HCT116 (cell line): ENCODE data around the gene RBM4B. TPM values are rescaled to one million over a fixed set of nuclear protein-coding genes. Genes with fewer than 3 reads are reported as not detected.

Experiments
- ATAC-seq: fragments of 200-7000 bp; cut with Tn5 transposase; 2 replicates; pipeline ENCODE4 v1.9.1; 2020; ENCODE audit warnings: mild to moderate bottlenecking, moderate library complexity
- BruUV-seq: library from RNA; stranded (reverse); fragments of 400-500 nt; replicated peaks from 2 replicates; lab custom pipeline; 2021; lab: Mats Ljungman, UMichigan
- CTCF ChIA-PET: fragments of 300-600 bp; sonication (Branson Sonifier 250); formaldehyde crosslinking; loops from one replicate; lab custom pipeline; 2021; ENCODE audit warnings: antibody characterized with exemption; lab: Charles Lee
- POLR2A ChIA-PET: fragments of 300-600, 350-600 bp; sonication (Branson Sonifier 250); formaldehyde crosslinking; loops from one replicate; lab custom pipeline; 2021; ENCODE audit warnings: antibody characterized with exemption; lab: Charles Lee
- RAD21 ChIA-PET, 2 experiments: fragments of 300-600 bp; sonication (Branson Sonifier 250); formaldehyde crosslinking; loops; one replicate each; lab custom pipeline; 2023; ENCODE audit warnings: low total read pairs in 2 of 2; ENCODE audit not compliant: uncharacterized antibody in 2 of 2, unreplicated experiment in 2 of 2, low non-redundant PET in 1 of 2; lab: Charles Lee
- DNase-seq: peaks from one replicate; pipeline ENCODE4 v3.0.0-alpha.2; 2010; ENCODE audit warnings: low read depth, low spot score
- H2AFZ ChIP-seq: fragments of 200-600 bp; shearing (Covaris generic), sonication (generic); 2 replicates; pipeline ENCODE4 v1.6.1; 2017; ENCODE audit warnings: low read depth, mixed run types, mixed read lengths, antibody characterized with exemption, low read length; ENCODE audit not compliant: poor library complexity, severe bottlenecking
- H3K27ac ChIP-seq: 2 replicates; pipeline ENCODE4 v1.5.1; 2012; ENCODE audit warnings: low read depth, low read length
- H3K27me3 ChIP-seq: fragments of 200-600 bp; sonication (generic); 2 replicates; pipeline ENCODE4 v1.6.1; 2016; ENCODE audit warnings: mixed run types, low read length, mixed read lengths; ENCODE audit not compliant: insufficient read depth
- H3K36me3 ChIP-seq, 2 experiments: fragments of 200-500 bp in 1 of 2; fragments of 200-600 bp in 1 of 2; sonication (Bioruptor generic) in 1 of 2; sonication (generic) in 1 of 2; 2 replicates each; pipeline versions ENCODE4 v1.5.1 to v1.6.1; 2014 to 2016; ENCODE audit warnings: low read length in 2 of 2, inconsistent platforms in 1 of 2, mixed read lengths in 1 of 2, mixed run types in 1 of 2; ENCODE audit not compliant: insufficient read depth in 2 of 2, control insufficient read depth in 1 of 2
- H3K4me1 ChIP-seq, 2 experiments: fragments of 200-600 bp in 1 of 2; sonication (generic) in 1 of 2; 2 replicates each; pipeline versions ENCODE4 v1.5.1 to v1.6.1; 2012 to 2017; ENCODE audit warnings: low read length in 2 of 2, inconsistent platforms in 1 of 2, mild to moderate bottlenecking in 1 of 2, mixed read lengths in 1 of 2, mixed run types in 1 of 2, moderate library complexity in 1 of 2; ENCODE audit not compliant: insufficient read depth in 2 of 2, control insufficient read depth in 1 of 2
- H3K4me2 ChIP-seq: fragments of 200-600 bp; sonication (generic); 2 replicates; pipeline ENCODE4 v1.6.1; 2017; ENCODE audit warnings: mixed run types, low read length, mixed read lengths
- H3K4me3 ChIP-seq, 2 experiments: fragments of 200-600 bp in 1 of 2; sonication (generic) in 1 of 2; replicated peaks in 1 of 2; 2 replicates each; pipeline ENCODE4 v1.5.1; 2011 to 2016; ENCODE audit warnings: low read length in 2 of 2, control low read depth in 1 of 2, low read depth in 1 of 2, mild to moderate bottlenecking in 1 of 2, mixed read lengths in 1 of 2, mixed run types in 1 of 2
- H3K79me2 ChIP-seq: fragments of 200-600 bp; sonication (generic); 2 replicates; pipeline ENCODE4 v1.6.1; 2017; ENCODE audit warnings: mild to moderate bottlenecking, mixed run types, low read length, moderate library complexity, mixed read lengths; ENCODE audit not compliant: insufficient read depth
- H3K9ac ChIP-seq: fragments of 200-600 bp; sonication (generic); 2 replicates; pipeline ENCODE4 v1.6.1; 2016; ENCODE audit warnings: low read length, mixed read lengths
- H3K9me2 ChIP-seq: fragments of 200-600 bp; sonication (generic), shearing (Covaris generic); 2 replicates; pipeline ENCODE4 v1.6.1; 2017; ENCODE audit warnings: mixed run types, mild to moderate bottlenecking, moderate library complexity; ENCODE audit not compliant: insufficient read depth
- H3K9me3 ChIP-seq, 2 experiments: fragments of 200-500 bp in 1 of 2; fragments of 200-600 bp in 1 of 2; sonication (Bioruptor generic) in 1 of 2; sonication (generic) in 1 of 2; 2 replicates each; pipeline ENCODE4 v1.6.1; 2014 to 2017; ENCODE audit warnings: low read length in 2 of 2, mixed read lengths in 2 of 2, inconsistent platforms in 1 of 2, low read depth in 1 of 2, mild to moderate bottlenecking in 1 of 2, mixed run types in 1 of 2, moderate library complexity in 1 of 2; ENCODE audit not compliant: control insufficient read depth in 1 of 2, insufficient read depth in 1 of 2
- H4K20me1 ChIP-seq: fragments of 200-600 bp; sonication (generic), shearing (Covaris generic); 2 replicates; pipeline ENCODE4 v1.6.1; 2017; ENCODE audit warnings: mixed run types, mild to moderate bottlenecking, moderate library complexity; ENCODE audit not compliant: insufficient read depth
- CBX3 ChIP-seq: IDR thresholded peaks from 2 replicates; pipeline ENCODE4 v1.6.1; 2012; ENCODE audit warnings: low read depth
- CEBPB ChIP-seq: IDR thresholded peaks from 2 replicates; pipeline ENCODE4 v1.6.1; 2012; ENCODE audit warnings: low read depth
- ELF1 ChIP-seq: IDR thresholded peaks from 2 replicates; pipeline ENCODE4 v1.6.1; 2012; ENCODE audit warnings: low read depth, borderline replicate concordance
- EZH2 ChIP-seq: fragments of 200-600 bp; sonication (generic); IDR thresholded peaks from 2 replicates; pipeline ENCODE4 v1.6.1; 2017; ENCODE audit warnings: antibody characterized with exemption, mixed run types
- EZH2phosphoT487 ChIP-seq: fragments of 200-600 bp; IDR thresholded peaks from 2 replicates; pipeline ENCODE4 v1.6.1; 2018; ENCODE audit warnings: antibody characterized with exemption, borderline replicate concordance
- POLR2AphosphoS5 ChIP-seq: IDR thresholded peaks from 2 replicates; pipeline ENCODE4 v1.6.1; 2011; ENCODE audit warnings: mild to moderate bottlenecking, low read depth, low read length, moderate library complexity
- SIN3A ChIP-seq: IDR thresholded peaks from 2 replicates; pipeline ENCODE4 v1.6.1; 2012; ENCODE audit warnings: low read depth
- SP1 ChIP-seq: IDR thresholded peaks from 2 replicates; pipeline ENCODE4 v1.6.1; 2012; ENCODE audit warnings: low read depth
- SRF ChIP-seq: IDR thresholded peaks from 2 replicates; pipeline ENCODE4 v1.6.1; 2012; ENCODE audit warnings: low read depth
- TCF7L2 ChIP-seq: IDR thresholded peaks from 2 replicates; pipeline ENCODE4 v1.7.0; 2011; ENCODE audit warnings: borderline replicate concordance, inconsistent platforms; ENCODE audit not compliant: insufficient read depth, insufficient read length; ENCODE audit errors: extremely low read depth
- ZFX ChIP-seq: fragments of 450-650 bp; IDR thresholded peaks from 2 replicates; pipeline ENCODE4 v1.6.1; 2017
- ZNF274 ChIP-seq: fragments of 200-500 bp; sonication (Bioruptor generic); IDR thresholded peaks from 2 replicates; pipeline ENCODE4 v1.6.1; 2014; ENCODE audit warnings: mild to moderate bottlenecking, low read depth, low read length, inconsistent platforms
- intact Hi-C: fragments of 100-400 bp; cut with micrococcal nuclease; formaldehyde crosslinking; loops from 2 replicates; pipeline ENCODE4 v1.10.0; 2022
- total RNA-seq: library from RNA; stranded (reverse); gene quantifications from one replicate; pipeline ENCODE4 v1.2.1, GENCODE V29; 2021; ENCODE audit not compliant: unreplicated experiment
- TF ChIP-seq, protein P1 (sequence below), 3 experiments: fragments of 200-600 bp in 1 of 3; sonication (generic) in 1 of 3; IDR thresholded peaks in 2 of 3; conservative IDR thresholded peaks in 1 of 3; 2 replicates each; pipeline ENCODE4 v1.5.1; 2012 to 2017; ENCODE audit warnings: low read depth in 2 of 3, low read length in 2 of 3, antibody characterized with exemption in 1 of 3, borderline replicate concordance in 1 of 3, control low read depth in 1 of 3, mild to moderate bottlenecking in 1 of 3, mixed read lengths in 1 of 3, mixed run types in 1 of 3, moderate library complexity in 1 of 3; ENCODE audit not compliant: insufficient read depth in 1 of 3
- TF ChIP-seq, protein P2 (sequence below): IDR thresholded peaks from 2 replicates; pipeline ENCODE4 v1.6.1; 2012
- TF ChIP-seq, protein P3 (sequence below): IDR thresholded peaks from 2 replicates; pipeline ENCODE4 v1.6.1; 2012; ENCODE audit warnings: low read depth
- TF ChIP-seq, protein P4 (sequence below): IDR thresholded peaks from 2 replicates; pipeline ENCODE4 v1.6.1; 2012

RBM4B gene
- total RNA-seq, 1 experiment from 2014 or later: 18.1 TPM

DNA sequence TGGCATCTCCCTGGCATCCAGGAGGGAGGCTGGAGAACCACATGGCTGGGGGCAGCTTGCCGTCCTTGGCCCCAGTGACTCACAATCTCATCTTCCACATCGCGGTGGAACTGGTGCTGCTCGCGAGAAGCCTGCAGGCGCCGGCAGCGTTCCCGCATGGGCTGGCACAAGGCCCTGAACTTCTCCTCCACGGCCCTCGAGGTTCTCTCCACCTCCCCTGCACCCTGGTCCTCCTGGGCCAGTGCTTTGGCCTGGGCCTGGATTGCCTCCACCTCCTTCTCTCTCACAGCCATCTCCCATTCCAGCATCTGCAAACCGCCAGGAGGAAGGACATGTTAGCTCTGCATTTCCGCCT, 16.3 kb upstream of the RBM4B start (continued):
- TF ChIP-seq, protein P1, sequence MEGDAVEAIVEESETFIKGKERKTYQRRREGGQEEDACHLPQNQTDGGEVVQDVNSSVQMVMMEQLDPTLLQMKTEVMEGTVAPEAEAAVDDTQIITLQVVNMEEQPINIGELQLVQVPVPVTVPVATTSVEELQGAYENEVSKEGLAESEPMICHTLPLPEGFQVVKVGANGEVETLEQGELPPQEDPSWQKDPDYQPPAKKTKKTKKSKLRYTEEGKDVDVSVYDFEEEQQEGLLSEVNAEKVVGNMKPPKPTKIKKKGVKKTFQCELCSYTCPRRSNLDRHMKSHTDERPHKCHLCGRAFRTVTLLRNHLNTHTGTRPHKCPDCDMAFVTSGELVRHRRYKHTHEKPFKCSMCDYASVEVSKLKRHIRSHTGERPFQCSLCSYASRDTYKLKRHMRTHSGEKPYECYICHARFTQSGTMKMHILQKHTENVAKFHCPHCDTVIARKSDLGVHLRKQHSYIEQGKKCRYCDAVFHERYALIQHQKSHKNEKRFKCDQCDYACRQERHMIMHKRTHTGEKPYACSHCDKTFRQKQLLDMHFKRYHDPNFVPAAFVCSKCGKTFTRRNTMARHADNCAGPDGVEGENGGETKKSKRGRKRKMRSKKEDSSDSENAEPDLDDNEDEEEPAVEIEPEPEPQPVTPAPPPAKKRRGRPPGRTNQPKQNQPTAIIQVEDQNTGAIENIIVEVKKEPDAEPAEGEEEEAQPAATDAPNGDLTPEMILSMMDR (IDR thresholded peaks at IDR 0.05 in 2 of 3, conservative IDR thresholded peaks at IDR 0.05 in 1 of 3; ENCODE audit: borderline replicate concordance in 1 of 3, insufficient read depth in 1 of 3, low read depth in 2 of 3, low read length in 2 of 3): no peak
- TF ChIP-seq CEBPB (no peak), TCF7L2 (no peak), SIN3A (no peak), SRF (no peak), ZFX (no peak), SP1 (no peak), EZH2phosphoT487 (no peak), ZNF274 (no peak), ELF1 (no peak)
- TF ChIP-seq, protein P2, sequence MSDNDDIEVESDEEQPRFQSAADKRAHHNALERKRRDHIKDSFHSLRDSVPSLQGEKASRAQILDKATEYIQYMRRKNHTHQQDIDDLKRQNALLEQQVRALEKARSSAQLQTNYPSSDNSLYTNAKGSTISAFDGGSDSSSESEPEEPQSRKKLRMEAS: no peak

DNA sequence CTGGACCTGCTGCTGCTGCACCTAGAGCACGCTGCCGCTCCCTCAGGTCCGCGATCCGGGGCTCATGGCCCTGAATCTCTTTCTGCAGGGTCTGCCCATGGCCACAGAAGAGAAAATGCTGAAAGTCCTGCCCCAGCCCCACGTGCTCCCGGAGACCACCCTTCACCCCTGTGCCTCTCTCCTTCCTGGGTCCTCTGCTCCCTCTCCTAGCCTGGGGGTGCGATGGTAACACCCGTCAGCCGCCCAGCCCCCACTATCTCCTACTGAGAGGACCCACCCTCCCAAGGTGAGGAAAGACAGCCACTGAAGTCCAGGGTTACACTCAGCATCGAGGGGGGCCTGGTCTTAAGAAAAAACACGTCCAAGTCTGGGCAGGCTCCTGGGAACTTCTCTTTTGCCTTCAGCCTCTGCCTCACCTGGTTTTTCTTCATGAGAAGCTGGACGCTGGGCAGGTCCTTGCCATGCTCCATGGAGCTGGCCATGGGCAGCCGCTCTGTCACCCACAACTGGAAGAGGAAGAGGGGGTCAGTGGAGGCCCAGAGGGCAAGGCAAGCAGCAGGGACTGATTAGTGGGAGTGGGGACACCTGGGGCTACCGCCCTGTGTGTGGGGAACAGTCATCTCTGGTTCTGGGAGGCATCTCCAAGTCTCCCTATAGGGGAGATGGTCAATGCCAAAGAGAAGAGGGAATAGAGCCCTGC, 15.8 kb upstream of the RBM4B start:
- POLR2A ChIA-PET: no interaction called here
- Histone ChIP-seq H3K9ac (no peak overlapping the region), H4K20me1 (no peaks in the 10 kb centered on the region), H2AFZ (no peak overlapping the region), H3K9me2 (no peaks in the 10 kb centered on the region), H3K36me3 (no peaks in the 10 kb centered on the region), H3K9me3 (no peaks in the 10 kb centered on the region), H3K79me2 (no peaks in the 10 kb centered on the region), H3K4me2 (no peak overlapping the region), H3K27ac (no peak overlapping the region), H3K4me1 (peaks cover 2 to 5% of the 10 kb centered on the region in 2 experiments; a peak in 3 of 4 replicates), H3K27me3 (no peaks in the 10 kb centered on the region), H3K4me3 (no peak overlapping the region)
- no peak for DNase-seq
- no peak for ATAC-seq
- no TSS peak for BruUV-seq
- intact Hi-C loops: loop anchor here (1.0 kb wide), 2 partner anchors 141 to 190 kb away; no protein-coding TSS in a partner anchor
- CTCF ChIA-PET: interaction anchor here (1.5 kb wide), 1 partner anchor 141 kb away, joined by 6 read pairs; no protein-coding TSS in a partner anchor
- RAD21 ChIA-PET: no interaction called here
- TF ChIP-seq SIN3A (no peak), EZH2phosphoT487 (no peak), POLR2AphosphoS5 (no peak), EZH2 (no peak), TCF7L2 (no peak), CBX3 (no peak)
- TF ChIP-seq, protein P3, sequence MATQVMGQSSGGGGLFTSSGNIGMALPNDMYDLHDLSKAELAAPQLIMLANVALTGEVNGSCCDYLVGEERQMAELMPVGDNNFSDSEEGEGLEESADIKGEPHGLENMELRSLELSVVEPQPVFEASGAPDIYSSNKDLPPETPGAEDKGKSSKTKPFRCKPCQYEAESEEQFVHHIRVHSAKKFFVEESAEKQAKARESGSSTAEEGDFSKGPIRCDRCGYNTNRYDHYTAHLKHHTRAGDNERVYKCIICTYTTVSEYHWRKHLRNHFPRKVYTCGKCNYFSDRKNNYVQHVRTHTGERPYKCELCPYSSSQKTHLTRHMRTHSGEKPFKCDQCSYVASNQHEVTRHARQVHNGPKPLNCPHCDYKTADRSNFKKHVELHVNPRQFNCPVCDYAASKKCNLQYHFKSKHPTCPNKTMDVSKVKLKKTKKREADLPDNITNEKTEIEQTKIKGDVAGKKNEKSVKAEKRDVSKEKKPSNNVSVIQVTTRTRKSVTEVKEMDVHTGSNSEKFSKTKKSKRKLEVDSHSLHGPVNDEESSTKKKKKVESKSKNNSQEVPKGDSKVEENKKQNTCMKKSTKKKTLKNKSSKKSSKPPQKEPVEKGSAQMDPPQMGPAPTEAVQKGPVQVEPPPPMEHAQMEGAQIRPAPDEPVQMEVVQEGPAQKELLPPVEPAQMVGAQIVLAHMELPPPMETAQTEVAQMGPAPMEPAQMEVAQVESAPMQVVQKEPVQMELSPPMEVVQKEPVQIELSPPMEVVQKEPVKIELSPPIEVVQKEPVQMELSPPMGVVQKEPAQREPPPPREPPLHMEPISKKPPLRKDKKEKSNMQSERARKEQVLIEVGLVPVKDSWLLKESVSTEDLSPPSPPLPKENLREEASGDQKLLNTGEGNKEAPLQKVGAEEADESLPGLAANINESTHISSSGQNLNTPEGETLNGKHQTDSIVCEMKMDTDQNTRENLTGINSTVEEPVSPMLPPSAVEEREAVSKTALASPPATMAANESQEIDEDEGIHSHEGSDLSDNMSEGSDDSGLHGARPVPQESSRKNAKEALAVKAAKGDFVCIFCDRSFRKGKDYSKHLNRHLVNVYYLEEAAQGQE: no peak
- TF ChIP-seq, protein P4, sequence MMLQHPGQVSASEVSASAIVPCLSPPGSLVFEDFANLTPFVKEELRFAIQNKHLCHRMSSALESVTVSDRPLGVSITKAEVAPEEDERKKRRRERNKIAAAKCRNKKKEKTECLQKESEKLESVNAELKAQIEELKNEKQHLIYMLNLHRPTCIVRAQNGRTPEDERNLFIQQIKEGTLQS: no peak
- TF ChIP-seq, protein P1 (IDR thresholded peaks at IDR 0.05 in 2 of 3, conservative IDR thresholded peaks at IDR 0.05 in 1 of 3; ENCODE audit: borderline replicate concordance in 1 of 3, insufficient read depth in 1 of 3, low read depth in 2 of 3, low read length in 2 of 3): no peak
